IMR-90 (cell line): ENCODE results near the gene GPC5. TPM values are rescaled to one million over a fixed set of nuclear protein-coding genes. Genes with fewer than 3 reads are reported as not detected.
A peak's percentile ranks its signal among the peaks of the same experiment; 100 is the strongest.

Source experiments
- ATAC-seq: fragments of 200-7000 bp; cut with Tn5 transposase; 2 replicates; pipeline ENCODE4 v1.9.1; 2020; ENCODE audit warnings: low read depth, mild to moderate bottlenecking, moderate library complexity
- BruUV-seq: library from RNA; stranded (reverse); fragments of 400-500 nt; replicated peaks from 2 replicates; lab custom pipeline; 2021; lab: Mats Ljungman, UMichigan
- CTCF ChIA-PET: fragments of 300-600 bp; formaldehyde crosslinking; extraction: SDS; loops from one replicate; lab custom pipeline; 2021; ENCODE audit warnings: antibody characterized with exemption; lab: Yijun Ruan, JAX
- POLR2A ChIA-PET: fragments of 300-600 bp; sonication (Branson Sonifier 250); formaldehyde crosslinking; loops from one replicate; lab custom pipeline; 2022; ENCODE audit warnings: antibody characterized with exemption; ENCODE audit not compliant: unreplicated experiment; lab: Charles Lee
- DNase-seq: peaks from one replicate; pipeline ENCODE4 v3.0.0; 2013
- H2AFZ ChIP-seq: replicated peaks from 2 replicates; pipeline ENCODE3; 2013; ENCODE audit warnings: low read length, mild to moderate bottlenecking; ENCODE audit not compliant: poor library complexity
- H2AK5ac ChIP-seq: 2 replicates; pipeline ENCODE4 v1.6.1; 2013; ENCODE audit warnings: low read depth, low read length, inconsistent platforms
- H2AK9ac ChIP-seq: replicated peaks from 2 replicates; pipeline ENCODE3; 2013; ENCODE audit warnings: mild to moderate bottlenecking, low read depth, low read length, moderate library complexity; ENCODE audit not compliant: poor library complexity
- H2BK120ac ChIP-seq: 2 replicates; pipeline ENCODE4 v1.6.1; 2013; ENCODE audit warnings: low read depth, low read length, inconsistent platforms
- H2BK15ac ChIP-seq: 3 replicates; pipeline ENCODE4 v1.6.1; 2013; ENCODE audit warnings: low read depth, low read length, inconsistent platforms
- H2BK20ac ChIP-seq: 2 replicates; pipeline ENCODE4 v1.6.1; 2013; ENCODE audit warnings: low read depth, mild to moderate bottlenecking, inconsistent platforms, low read length, moderate library complexity
- H2BK5ac ChIP-seq: 2 replicates; pipeline ENCODE4 v1.6.1; 2013; ENCODE audit warnings: mild to moderate bottlenecking, low read depth, low read length, inconsistent platforms; ENCODE audit not compliant: poor library complexity, severe bottlenecking
- H3K14ac ChIP-seq: replicated peaks from 2 replicates; pipeline ENCODE4 v1.6.1; 2013; ENCODE audit warnings: low read depth, low read length, inconsistent platforms
- H3K18ac ChIP-seq: 2 replicates; pipeline ENCODE4 v1.6.1; 2013; ENCODE audit warnings: low read depth, low read length, control low read depth
- H3K23ac ChIP-seq: 2 replicates; pipeline ENCODE4 v1.6.1; 2013; ENCODE audit warnings: low read depth, low read length, inconsistent platforms
- H3K27ac ChIP-seq: 2 replicates; pipeline ENCODE4 v1.5.1; 2013; ENCODE audit warnings: mild to moderate bottlenecking, control low read depth, low read length; ENCODE audit not compliant: insufficient read depth
- H3K27me3 ChIP-seq: 2 replicates; pipeline ENCODE4 v1.6.1; 2013; ENCODE audit warnings: low read length; ENCODE audit not compliant: control insufficient read depth, insufficient read depth
- H3K36me3 ChIP-seq: 2 replicates; pipeline ENCODE4 v1.6.1; 2013; ENCODE audit warnings: low read length, mixed read lengths; ENCODE audit not compliant: control insufficient read depth, insufficient read depth
- H3K4ac ChIP-seq: 2 replicates; pipeline ENCODE4 v1.6.1; 2013; ENCODE audit warnings: low read depth, low read length, inconsistent platforms
- H3K4me1 ChIP-seq: 2 replicates; pipeline ENCODE4 v1.6.1; 2013; ENCODE audit warnings: low read length, mixed read lengths; ENCODE audit not compliant: control insufficient read depth, insufficient read depth
- H3K4me2 ChIP-seq: 2 replicates; pipeline ENCODE4 v1.6.1; 2013; ENCODE audit warnings: low read depth, mild to moderate bottlenecking, control low read depth, low read length, moderate library complexity
- H3K4me3 ChIP-seq: 2 replicates; pipeline ENCODE4 v1.5.1; 2013; ENCODE audit warnings: low read depth, mild to moderate bottlenecking, control low read depth, low read length, moderate library complexity; ENCODE audit not compliant: insufficient read depth
- H3K56ac ChIP-seq: 2 replicates; pipeline ENCODE4 v1.6.1; 2013; ENCODE audit warnings: low read length, inconsistent platforms; ENCODE audit not compliant: insufficient read depth; ENCODE audit errors: extremely low read depth
- H3K79me1 ChIP-seq, 2 experiments: 2 replicates each; pipeline ENCODE4 v1.6.1; 2013; ENCODE audit warnings: low read length in 2 of 2, inconsistent platforms in 1 of 2, low read depth in 1 of 2
- H3K9ac ChIP-seq: 2 replicates; pipeline ENCODE4 v1.6.1; 2013; ENCODE audit warnings: low read depth, low read length, control low read depth
- H3K9me1 ChIP-seq: 2 replicates; pipeline ENCODE4 v1.6.1; 2013; ENCODE audit warnings: low read length, inconsistent platforms; ENCODE audit not compliant: insufficient read depth
- H3K9me3 ChIP-seq: 2 replicates; pipeline ENCODE4 v1.6.1; 2013; ENCODE audit warnings: low read length; ENCODE audit not compliant: control insufficient read depth, insufficient read depth
- H4K20me1 ChIP-seq: 2 replicates; pipeline ENCODE4 v1.6.1; 2013; ENCODE audit warnings: low read length, inconsistent platforms; ENCODE audit not compliant: insufficient read depth
- H4K5ac ChIP-seq: 2 replicates; pipeline ENCODE4 v1.6.1; 2013; ENCODE audit warnings: mild to moderate bottlenecking, low read depth, low read length, control low read depth
- H4K8ac ChIP-seq, 2 experiments: 2 replicates each; pipeline ENCODE4 v1.6.1; 2013; ENCODE audit warnings: low read depth in 2 of 2, low read length in 2 of 2, control low read depth in 1 of 2, inconsistent platforms in 1 of 2
- H4K91ac ChIP-seq: 2 replicates; pipeline ENCODE4 v1.6.1; 2013; ENCODE audit warnings: low read depth, low read length, inconsistent platforms; ENCODE audit not compliant: insufficient read depth
- BHLHE40 ChIP-seq: fragments of 150-350 bp; IDR thresholded peaks from 2 replicates; pipeline ENCODE4 v1.6.1; 2016; ENCODE audit warnings: mild to moderate bottlenecking, low read depth, low read length
- CEBPB ChIP-seq: IDR thresholded peaks from 2 replicates; pipeline ENCODE4 v1.6.1; 2012; ENCODE audit warnings: low read depth, low read length, improper control_type of control experiment
- MAZ ChIP-seq: IDR thresholded peaks from 2 replicates; pipeline ENCODE4 v1.6.1; 2012; ENCODE audit warnings: low read depth, mild to moderate bottlenecking, low read length, improper control_type of control experiment, moderate library complexity, borderline replicate concordance
- WGBS, 2 experiments: methylation state at CpG; one replicate each; pipeline versions ENCODE4 v1.1.5 to v1.1.7; 2013; ENCODE audit warnings: missing lambda C conversion rate in 2 of 2; ENCODE audit not compliant: insufficient read length in 1 of 2; ENCODE audit errors: extremely low coverage in 2 of 2; 5-methylcytosine and 5-hydroxymethylcytosine counted together
- dilution Hi-C: fragments of 300-500 bp; cut with HindIII; formaldehyde crosslinking; loops from one replicate; pipeline ENCODE4 v1.14.3; 2018; ENCODE audit warnings: low sequenced_read_pairs; ENCODE audit not compliant: unreplicated experiment
- in situ Hi-C: fragments of 300-500 bp; cut with MboI; formaldehyde crosslinking; loops from 3 replicates; pipeline ENCODE4 v1.14.3; 2019; ENCODE audit warnings: low sequenced_read_pairs, inconsistent platforms, mixed read lengths
- intact Hi-C: fragments of 100-400 bp; cut with micrococcal nuclease; formaldehyde crosslinking; loops from 2 replicates; pipeline ENCODE4 v1.10.0; 2022
- polyA plus RNA-seq, 3 experiments: library from polyadenylated mRNA; depleted of rRNA; stranded (reverse); fragments of >200 nt; gene quantifications; 2 replicates each; pipeline ENCODE4 v1.2.3, GENCODE V29; 2012; ENCODE audit warnings: low replicate concordance in 1 of 3
- total RNA-seq: library from RNA; depleted of rRNA; stranded (reverse); fragments of >200 nt; gene quantifications from 2 replicates; pipeline ENCODE4 v1.2.3, GENCODE V29; 2012
- TF ChIP-seq, protein P1 (sequence below): conservative IDR thresholded peaks from 2 replicates; pipeline ENCODE4 v1.5.1; 2012; ENCODE audit warnings: mild to moderate bottlenecking, low read depth, low read length, improper control_type of control experiment

GPC5 gene
- total and polyA plus RNA-seq, 2 of the 4 experiments (the other 2 are of a cell fraction), result 0.94 to 1.8 TPM

DNA sequence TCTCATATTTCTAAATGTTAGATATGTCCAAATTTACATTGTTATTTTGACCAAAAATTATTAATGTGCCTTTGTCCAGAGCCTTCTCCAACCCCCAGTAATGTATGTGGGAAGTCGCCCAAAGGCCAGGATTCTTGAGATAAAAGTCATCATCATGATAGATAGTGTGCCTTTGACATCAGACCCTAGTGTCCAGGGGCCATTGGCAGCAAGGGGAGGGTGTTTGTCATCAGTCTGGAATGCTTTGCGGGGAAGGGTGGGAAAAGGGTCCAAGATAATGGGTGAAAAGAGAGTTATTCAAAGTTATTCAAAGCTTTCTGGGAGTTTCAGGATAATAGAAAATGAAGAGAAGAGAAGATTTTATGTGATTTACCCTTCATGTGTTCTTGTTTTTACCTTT, 918.6 kb downstream of the GPC5 start:
- Histone ChIP-seq H3K4me3 (no peak overlapping the region), H3K9me3 (no peaks in the 10 kb centered on the region), H2AK5ac (no peak overlapping the region), H3K9me1 (no peaks in the 10 kb centered on the region), H2AFZ (no peak overlapping the region), H3K27ac (no peak overlapping the region), H3K27me3 (no peaks in the 10 kb centered on the region), H4K91ac (no peak overlapping the region), H3K9ac (no peak overlapping the region), H2BK5ac (no peak overlapping the region), H2BK15ac (no peak overlapping the region), H3K4ac (no peak overlapping the region), H4K20me1 (no peaks in the 10 kb centered on the region), H3K18ac (no peak overlapping the region), H2BK120ac (no peak overlapping the region), H3K23ac (no peak overlapping the region), H3K14ac (no peak overlapping the region), H3K79me1 (no peaks in the 10 kb centered on the region), H3K4me1 (peaks cover 2% of the 10 kb centered on the region; the same call in 1 of the 2 replicates), H4K8ac (no peak overlapping the region), H3K4me2 (no peak overlapping the region), H3K56ac (no peak overlapping the region), H2BK20ac (no peak overlapping the region), H3K36me3 (no peaks in the 10 kb centered on the region), H4K5ac (no peak overlapping the region), H2AK9ac (no peak overlapping the region)
- CTCF ChIA-PET, result no interaction called here
- BruUV-seq, result no TSS peak
- no peak for TF ChIP-seq CEBPB
- TF ChIP-seq MAZ, result no peak
- TF ChIP-seq, protein P1, sequence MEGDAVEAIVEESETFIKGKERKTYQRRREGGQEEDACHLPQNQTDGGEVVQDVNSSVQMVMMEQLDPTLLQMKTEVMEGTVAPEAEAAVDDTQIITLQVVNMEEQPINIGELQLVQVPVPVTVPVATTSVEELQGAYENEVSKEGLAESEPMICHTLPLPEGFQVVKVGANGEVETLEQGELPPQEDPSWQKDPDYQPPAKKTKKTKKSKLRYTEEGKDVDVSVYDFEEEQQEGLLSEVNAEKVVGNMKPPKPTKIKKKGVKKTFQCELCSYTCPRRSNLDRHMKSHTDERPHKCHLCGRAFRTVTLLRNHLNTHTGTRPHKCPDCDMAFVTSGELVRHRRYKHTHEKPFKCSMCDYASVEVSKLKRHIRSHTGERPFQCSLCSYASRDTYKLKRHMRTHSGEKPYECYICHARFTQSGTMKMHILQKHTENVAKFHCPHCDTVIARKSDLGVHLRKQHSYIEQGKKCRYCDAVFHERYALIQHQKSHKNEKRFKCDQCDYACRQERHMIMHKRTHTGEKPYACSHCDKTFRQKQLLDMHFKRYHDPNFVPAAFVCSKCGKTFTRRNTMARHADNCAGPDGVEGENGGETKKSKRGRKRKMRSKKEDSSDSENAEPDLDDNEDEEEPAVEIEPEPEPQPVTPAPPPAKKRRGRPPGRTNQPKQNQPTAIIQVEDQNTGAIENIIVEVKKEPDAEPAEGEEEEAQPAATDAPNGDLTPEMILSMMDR, result no peak
- TF ChIP-seq BHLHE40, result no peak
- no peak for ATAC-seq
- POLR2A ChIA-PET, result no interaction called here
- dilution Hi-C loops, result no loop called here
- no CpG with 5 or more reads among the region's 2 CpGs for WGBS, 2 experiments
- in situ Hi-C loops, result no loop called here
- intact Hi-C loops, result no loop called here
- DNase-seq, result peak; percentile 24
